H9 (cell line): Measurements from ENCODE around the gene GMPS. TPM values are rescaled to one million over a fixed set of nuclear protein-coding genes. Genes with fewer than 3 reads are reported as not detected.

ENCODE experiments used
- DNase-seq: peaks from one replicate; pipeline ENCODE4 v3.0.0-alpha.2; 2017
- H2AFZ ChIP-seq: one replicate; pipeline ENCODE4 v1.6.1; 2013; ENCODE audit warnings: mild to moderate bottlenecking, low read length, control low read depth, moderate library complexity
- H2AK5ac ChIP-seq: 2 replicates; pipeline ENCODE4 v1.6.1; 2013; ENCODE audit warnings: low read length, control low read depth, mixed read lengths; ENCODE audit not compliant: insufficient read length
- H2BK120ac ChIP-seq: one replicate; pipeline ENCODE4 v1.6.1; 2013; ENCODE audit warnings: low read depth, mild to moderate bottlenecking, low read length, control low read depth, inconsistent platforms; ENCODE audit not compliant: poor library complexity, severe bottlenecking
- H2BK12ac ChIP-seq: 2 replicates; pipeline ENCODE4 v1.6.1; 2013; ENCODE audit warnings: low read length, control low read depth, mixed read lengths, low read depth; ENCODE audit not compliant: insufficient read length
- H2BK15ac ChIP-seq: 2 replicates; pipeline ENCODE4 v1.6.1; 2013; ENCODE audit warnings: low read depth, low read length, control low read depth
- H2BK20ac ChIP-seq: one replicate; pipeline ENCODE4 v1.6.1; 2013; ENCODE audit warnings: low read depth, mild to moderate bottlenecking, low read length, control low read depth, inconsistent platforms; ENCODE audit not compliant: poor library complexity, severe bottlenecking
- H2BK5ac ChIP-seq: 2 replicates; pipeline ENCODE4 v1.6.1; 2013; ENCODE audit warnings: low read length, control low read depth, mixed read lengths; ENCODE audit not compliant: insufficient read length
- H3K14ac ChIP-seq: 2 replicates; pipeline ENCODE4 v1.6.1; 2013; ENCODE audit warnings: low read length, control low read depth; ENCODE audit not compliant: insufficient read depth
- H3K18ac ChIP-seq: 2 replicates; pipeline ENCODE4 v1.6.1; 2013; ENCODE audit warnings: low read depth, mild to moderate bottlenecking, mixed read lengths, low read length, control low read depth; ENCODE audit not compliant: insufficient read length
- H3K23ac ChIP-seq: 2 replicates; pipeline ENCODE4 v1.6.1; 2013; ENCODE audit warnings: low read length, control low read depth, mixed read lengths, low read depth; ENCODE audit not compliant: insufficient read length
- H3K23me2 ChIP-seq: 2 replicates; pipeline ENCODE4 v1.6.1; 2013; ENCODE audit warnings: low read depth, mild to moderate bottlenecking, mixed read lengths, low read length, control low read depth; ENCODE audit not compliant: insufficient read length, poor library complexity, severe bottlenecking
- H3K27ac ChIP-seq: 2 replicates; pipeline ENCODE4 v1.5.1; 2013; ENCODE audit warnings: low read length, control low read depth, mixed read lengths, low read depth; ENCODE audit not compliant: insufficient read length
- H3K27me3 ChIP-seq: 2 replicates; pipeline ENCODE4 v1.6.1; 2013; ENCODE audit warnings: low read length, control low read depth, inconsistent platforms; ENCODE audit not compliant: insufficient read depth
- H3K4ac ChIP-seq: 2 replicates; pipeline ENCODE4 v1.6.1; 2013; ENCODE audit warnings: low read depth, mild to moderate bottlenecking, control low read depth, inconsistent platforms, low read length, moderate library complexity
- H3K4me1 ChIP-seq: 2 replicates; pipeline ENCODE4 v1.6.1; 2013; ENCODE audit warnings: low read length, control low read depth, inconsistent platforms; ENCODE audit not compliant: insufficient read depth
- H3K4me2 ChIP-seq: 2 replicates; pipeline ENCODE4 v1.6.1; 2013; ENCODE audit warnings: low read length, control low read depth, mixed read lengths; ENCODE audit not compliant: insufficient read length, insufficient read depth
- H3K56ac ChIP-seq: 2 replicates; pipeline ENCODE4 v1.6.1; 2013; ENCODE audit warnings: low read depth, mild to moderate bottlenecking, mixed read lengths, low read length, control low read depth; ENCODE audit not compliant: insufficient read length
- H3K79me1 ChIP-seq: 2 replicates; pipeline ENCODE4 v1.6.1; 2013; ENCODE audit warnings: low read depth, mild to moderate bottlenecking, moderate library complexity, low read length, control low read depth, inconsistent platforms; ENCODE audit not compliant: insufficient read depth, poor library complexity, severe bottlenecking
- H3K79me2 ChIP-seq: 2 replicates; pipeline ENCODE4 v1.6.1; 2013; ENCODE audit warnings: low read length, control low read depth, inconsistent platforms; ENCODE audit not compliant: insufficient read depth
- H3K9ac ChIP-seq: 2 replicates; pipeline ENCODE4 v1.6.1; 2013; ENCODE audit warnings: low read length, control low read depth, mixed read lengths; ENCODE audit not compliant: insufficient read length; ENCODE audit errors: extremely low read depth
- H3K9me3 ChIP-seq: one replicate; pipeline ENCODE4 v1.6.1; 2013; ENCODE audit warnings: low read depth, low read length, inconsistent platforms; ENCODE audit not compliant: control insufficient read depth
- H3T11ph ChIP-seq: one replicate; pipeline ENCODE4 v1.6.1; 2013; ENCODE audit warnings: mild to moderate bottlenecking, low read length, control low read depth, inconsistent platforms
- H4K20me1 ChIP-seq: one replicate; pipeline ENCODE4 v1.6.1; 2013; ENCODE audit not compliant: control insufficient read depth, insufficient read length, insufficient read depth
- H4K5ac ChIP-seq: 2 replicates; pipeline ENCODE4 v1.6.1; 2013; ENCODE audit warnings: low read depth, mild to moderate bottlenecking, mixed read lengths, low read length, control low read depth; ENCODE audit not compliant: insufficient read length
- H4K8ac ChIP-seq: replicated peaks from 2 replicates; pipeline ENCODE4 v1.6.1; 2013; ENCODE audit warnings: low read length, control low read depth, mixed read lengths, low read depth; ENCODE audit not compliant: insufficient read length
- H4K91ac ChIP-seq: 2 replicates; pipeline ENCODE4 v1.6.1; 2013; ENCODE audit warnings: low read depth, mild to moderate bottlenecking, moderate library complexity, mixed read lengths, low read length, control low read depth; ENCODE audit not compliant: insufficient read length
- H3K27ac Mint-ChIP-seq, 3 experiments: 2 replicates in 2 of 3; 3 replicates in 1 of 3; pipeline ENCODE4 v1.8.0; 2020 to 2021; ENCODE audit warnings: mixed read lengths in 3 of 3, mild to moderate bottlenecking in 1 of 3, moderate library complexity in 1 of 3
- H3K27me3 Mint-ChIP-seq: 2 replicates; pipeline ENCODE4 v1.8.0; 2021; ENCODE audit warnings: low read depth, mild to moderate bottlenecking, moderate library complexity, mixed read lengths
- H3K36me3 Mint-ChIP-seq, 3 experiments: 2 replicates in 2 of 3; 3 replicates in 1 of 3; pipeline ENCODE4 v1.8.0; 2020 to 2021; ENCODE audit warnings: low read depth in 3 of 3, mixed read lengths in 3 of 3; ENCODE audit not compliant: insufficient read depth in 1 of 3
- H3K4me1 Mint-ChIP-seq, 2 experiments: 2 replicates each; pipeline ENCODE4 v1.8.0; 2020; ENCODE audit warnings: mixed read lengths in 2 of 2
- H3K4me3 Mint-ChIP-seq, 2 experiments: 2 replicates in 1 of 2; 3 replicates in 1 of 2; pipeline ENCODE4 v1.8.0; 2020 to 2021; ENCODE audit warnings: mild to moderate bottlenecking in 2 of 2, mixed read lengths in 2 of 2, moderate library complexity in 1 of 2
- H3K9me3 Mint-ChIP-seq, 2 experiments: 2 replicates in 1 of 2; 3 replicates in 1 of 2; pipeline ENCODE4 v1.8.0; 2020; ENCODE audit warnings: mild to moderate bottlenecking in 2 of 2, mixed read lengths in 2 of 2, moderate library complexity in 1 of 2
- CTCF ChIP-seq: fragments of 200-600 bp; sonication (generic); conservative IDR thresholded peaks from 3 replicates; pipeline ENCODE4 v1.8.0; 2021; ENCODE audit warnings: antibody characterized with exemption, mild to moderate bottlenecking
- total RNA-seq: library from RNA; stranded (reverse); gene quantifications from 2 replicates; pipeline ENCODE4 v1.2.1, GENCODE V29; 2021

The GMPS gene
- total RNA-seq, 1 experiment from 2014 or later: 142 TPM

- no peak for DNase-seq
- Histone ChIP-seq H3K27me3 (no peaks in the 10 kb centered on the region), H2BK12ac (no peak overlapping the region), H3K79me2 (no peaks in the 10 kb centered on the region), H3K23ac (no peak overlapping the region), H2BK15ac (no peak overlapping the region), H3K4me1 (no peaks in the 10 kb centered on the region), H2BK5ac (no peak overlapping the region), H3K27ac (no peak overlapping the region), H3K4me2 (no peak overlapping the region), H3K14ac (no peak overlapping the region), H4K5ac (no peak overlapping the region), H2BK120ac (no peak overlapping the region), H4K8ac (no peak overlapping the region), H3K23me2 (no peaks in the 10 kb centered on the region), H3K56ac (no peak overlapping the region), H2BK20ac (no peak overlapping the region), H3K9me3 (no peaks in the 10 kb centered on the region), H3K4ac (no peak overlapping the region), H2AFZ (no peak overlapping the region), H3K9ac (no peak overlapping the region), H3K79me1 (no peaks in the 10 kb centered on the region), H3K18ac (no peak overlapping the region), H4K91ac (no peak overlapping the region), H4K20me1 (no peaks in the 10 kb centered on the region), H3T11ph (no peak overlapping the region), H2AK5ac (no peak overlapping the region)
- peak overlapping the region in 1 of 3 experiments; percentile 60; a peak in 2 of 7 replicates for H3K27ac Mint-ChIP-seq
- H3K4me1 Mint-ChIP-seq: no peaks in the 10 kb centered on the region
- peaks cover 30 to 67% (median 61%) of the 10 kb centered on the region in 3 experiments; a peak in 6 of 7 replicates for H3K36me3 Mint-ChIP-seq
- H3K4me3 Mint-ChIP-seq: no peak overlapping the region
- H3K9me3 Mint-ChIP-seq: no peaks in the 10 kb centered on the region
- no peaks in the 10 kb centered on the region for H3K27me3 Mint-ChIP-seq
- no peak for TF ChIP-seq CTCF
Observed at GRCh38 chr3:155919728-155920127, 49.3 kb downstream of the GMPS start.
